Vagina (tissue), 2 donors: Measurements from ENCODE around the gene FGF14. TPM values are rescaled to one million over a fixed set of nuclear protein-coding genes. Genes with fewer than 3 reads are reported as not detected.
"Not testable (repeated sequence)": the region's sequence is repeated elsewhere in the genome, so short reads cannot be mapped to it uniquely, and the experiment has no call there.

ENCODE experiments used
- DNase-seq, 2 donors: peaks; one replicate each; pipeline ENCODE4 v3.0.0-alpha.2; 2017; ENCODE audit errors: extremely low spot score in 2 of 2
- H3K27ac ChIP-seq: fragments of 200-600 bp; sonication (generic); one replicate; pipeline ENCODE4 v1.5.1; 2019
- H3K27me3 ChIP-seq: fragments of 200-600 bp; sonication (generic); one replicate; pipeline ENCODE4 v1.5.1; 2019
- H3K36me3 ChIP-seq, 2 donors: fragments of 200-600 bp; sonication (generic); one replicate each; pipeline ENCODE4 v1.5.1; 2017 to 2019
- H3K4me1 ChIP-seq: fragments of 200-600 bp; sonication (generic); one replicate; pipeline ENCODE4 v1.5.1; 2019
- H3K4me3 ChIP-seq, 2 donors: fragments of 200-600 bp; sonication (generic); 1 replicate in 1 of 2; 2 replicates in 1 of 2; pipeline ENCODE4 v1.5.1; 2016 to 2019
- H3K9me3 ChIP-seq: fragments of 200-600 bp; sonication (generic); one replicate; pipeline ENCODE4 v1.5.1; 2019
- POLR2A ChIP-seq, 2 donors: fragments of 450-650 bp; IDR thresholded peaks; one replicate each; pipeline ENCODE4 v1.6.1; 2017; ENCODE audit warnings: antibody characterized with exemption in 2 of 2, mild to moderate bottlenecking in 2 of 2, moderate library complexity in 2 of 2
- POLR2AphosphoS5 ChIP-seq, 2 donors: sonication (generic); formaldehyde crosslinking; IDR thresholded peaks; one replicate each; pipeline ENCODE4 v1.9.0; 2017; ENCODE audit warnings: antibody characterized with exemption in 2 of 2, mild to moderate bottlenecking in 2 of 2, low read depth in 1 of 2; ENCODE audit not compliant: insufficient read depth in 1 of 2
- intact Hi-C: fragments of 100-400 bp; cut with DNase I; formaldehyde crosslinking; loops from one replicate; pipeline ENCODE4 v1.15.1; 2023
- total RNA-seq: library from RNA; depleted of rRNA; stranded (reverse); fragments of >200 nt; gene quantifications from one replicate; pipeline ENCODE4 v1.2.3, GENCODE V29; 2016
- TF ChIP-seq, protein P1 (sequence below), 3 experiments: fragments of 450-650 bp in 2 of 3; fragments of 200-600 bp in 1 of 3; sonication (generic) in 1 of 3; IDR thresholded peaks; one replicate each; pipeline ENCODE4 v1.5.1; 2017 to 2019; ENCODE audit warnings: antibody characterized with exemption in 3 of 3, mild to moderate bottlenecking in 2 of 3, moderate library complexity in 2 of 3

The FGF14 gene
- total RNA-seq, 1 donor from 2014 or later: 3.4 TPM

DNA sequence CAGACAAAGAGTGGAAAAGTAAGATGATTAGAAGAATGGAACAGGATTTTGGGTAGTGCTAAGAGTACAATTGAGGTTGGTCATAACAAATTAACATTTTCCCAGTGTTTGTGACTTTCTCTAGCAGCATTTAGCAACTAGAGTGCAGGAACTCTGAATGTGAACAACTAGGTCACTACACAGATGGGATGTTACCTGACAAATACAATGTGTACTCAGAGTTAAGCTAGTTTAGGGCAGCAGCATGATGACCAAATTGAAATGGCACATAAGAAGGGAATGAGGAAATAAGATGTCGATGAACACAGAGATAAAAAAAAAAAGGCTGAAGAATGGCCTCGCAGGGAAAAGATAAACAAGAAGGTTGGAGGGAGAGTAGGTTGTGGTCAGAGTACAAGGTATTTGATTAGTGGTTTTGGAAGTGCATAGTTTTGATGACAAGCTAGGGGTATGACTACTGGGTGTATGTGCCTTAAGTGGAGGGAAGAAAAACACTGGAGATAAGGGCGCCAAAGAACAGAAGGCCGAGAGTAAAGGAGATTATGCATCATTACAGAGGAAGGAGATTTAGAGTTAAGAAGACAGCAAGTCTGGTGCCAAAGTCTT, 381.1 kb downstream of the FGF14 start:
- Histone ChIP-seq H3K4me3 (no peak overlapping the region), H3K27me3 (no peaks in the 10 kb centered on the region), H3K9me3 (no peaks in the 10 kb centered on the region), H3K27ac (no peak overlapping the region), H3K36me3 (no peaks in the 10 kb centered on the region), H3K4me1 (no peaks in the 10 kb centered on the region)
- no peak for DNase-seq
- no peak for TF ChIP-seq POLR2A (IDR thresholded peaks at IDR 0.05)
- TF ChIP-seq POLR2AphosphoS5 (IDR thresholded peaks at IDR 0.05; ENCODE audit: insufficient read depth in 1 of 2, low read depth in 1 of 2): no peak
- TF ChIP-seq, protein P1, sequence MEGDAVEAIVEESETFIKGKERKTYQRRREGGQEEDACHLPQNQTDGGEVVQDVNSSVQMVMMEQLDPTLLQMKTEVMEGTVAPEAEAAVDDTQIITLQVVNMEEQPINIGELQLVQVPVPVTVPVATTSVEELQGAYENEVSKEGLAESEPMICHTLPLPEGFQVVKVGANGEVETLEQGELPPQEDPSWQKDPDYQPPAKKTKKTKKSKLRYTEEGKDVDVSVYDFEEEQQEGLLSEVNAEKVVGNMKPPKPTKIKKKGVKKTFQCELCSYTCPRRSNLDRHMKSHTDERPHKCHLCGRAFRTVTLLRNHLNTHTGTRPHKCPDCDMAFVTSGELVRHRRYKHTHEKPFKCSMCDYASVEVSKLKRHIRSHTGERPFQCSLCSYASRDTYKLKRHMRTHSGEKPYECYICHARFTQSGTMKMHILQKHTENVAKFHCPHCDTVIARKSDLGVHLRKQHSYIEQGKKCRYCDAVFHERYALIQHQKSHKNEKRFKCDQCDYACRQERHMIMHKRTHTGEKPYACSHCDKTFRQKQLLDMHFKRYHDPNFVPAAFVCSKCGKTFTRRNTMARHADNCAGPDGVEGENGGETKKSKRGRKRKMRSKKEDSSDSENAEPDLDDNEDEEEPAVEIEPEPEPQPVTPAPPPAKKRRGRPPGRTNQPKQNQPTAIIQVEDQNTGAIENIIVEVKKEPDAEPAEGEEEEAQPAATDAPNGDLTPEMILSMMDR (IDR thresholded peaks at IDR 0.05): no peak
- intact Hi-C loops: loop anchor here (5.0 kb wide), 1 partner anchor 123 kb away; no protein-coding TSS in a partner anchor

- Histone ChIP-seq H3K4me1 (no peaks in the 10 kb centered on the region), H3K27ac (no peak overlapping the region), H3K4me3 (no peak overlapping the region), H3K9me3 (no peaks in the 10 kb centered on the region), H3K27me3 (no peaks in the 10 kb centered on the region), H3K36me3 (no peaks in the 10 kb centered on the region)
- TF ChIP-seq POLR2AphosphoS5 (IDR thresholded peaks at IDR 0.05; ENCODE audit: insufficient read depth in 1 of 2, low read depth in 1 of 2): no peak
- TF ChIP-seq, protein P1 (IDR thresholded peaks at IDR 0.05): no peak
- no peak for TF ChIP-seq POLR2A (IDR thresholded peaks at IDR 0.05)
- intact Hi-C loops: no loop called here
- DNase-seq: no peak
Measured at GRCh38 chr13:102018716-102019115, 383.1 kb downstream of the FGF14 start.

DNA sequence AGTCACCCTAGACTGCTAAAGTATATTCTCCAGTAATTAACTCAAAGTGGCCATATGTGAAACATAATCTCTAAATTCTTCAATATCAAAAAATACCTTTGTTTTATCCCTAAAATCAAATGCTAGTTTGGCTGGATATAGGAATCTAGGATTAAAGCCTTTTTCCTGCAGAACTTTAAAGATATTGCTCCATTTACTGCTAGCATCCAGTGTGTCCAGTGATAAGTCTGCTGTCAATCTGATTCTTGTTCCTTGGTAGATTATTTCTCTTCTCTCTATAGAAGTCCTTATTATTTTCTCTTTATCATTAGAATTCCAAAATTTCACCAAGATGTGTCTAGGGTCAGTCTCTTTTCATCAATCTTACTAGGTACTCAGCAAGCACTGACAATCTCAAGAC, 384.6 kb downstream of the FGF14 start:
- intact Hi-C loops: no loop called here
- DNase-seq: no peak
- Histone ChIP-seq H3K27ac (no peak overlapping the region), H3K4me1 (no peaks in the 10 kb centered on the region), H3K27me3 (no peaks in the 10 kb centered on the region), H3K36me3 (no peaks in the 10 kb centered on the region), H3K4me3 (no peak overlapping the region), H3K9me3 (no peaks in the 10 kb centered on the region)
- TF ChIP-seq POLR2A (IDR thresholded peaks at IDR 0.05): no peak
- TF ChIP-seq, protein P1 (IDR thresholded peaks at IDR 0.05): no peak
- TF ChIP-seq POLR2AphosphoS5 (IDR thresholded peaks at IDR 0.05; ENCODE audit: insufficient read depth in 1 of 2, low read depth in 1 of 2): no peak

- H3K27ac ChIP-seq: no peak overlapping the region
- intact Hi-C loops: no loop called here
Measured at GRCh38 chr13:102012299-102013293, 389.3 kb downstream of the FGF14 start.

DNA sequence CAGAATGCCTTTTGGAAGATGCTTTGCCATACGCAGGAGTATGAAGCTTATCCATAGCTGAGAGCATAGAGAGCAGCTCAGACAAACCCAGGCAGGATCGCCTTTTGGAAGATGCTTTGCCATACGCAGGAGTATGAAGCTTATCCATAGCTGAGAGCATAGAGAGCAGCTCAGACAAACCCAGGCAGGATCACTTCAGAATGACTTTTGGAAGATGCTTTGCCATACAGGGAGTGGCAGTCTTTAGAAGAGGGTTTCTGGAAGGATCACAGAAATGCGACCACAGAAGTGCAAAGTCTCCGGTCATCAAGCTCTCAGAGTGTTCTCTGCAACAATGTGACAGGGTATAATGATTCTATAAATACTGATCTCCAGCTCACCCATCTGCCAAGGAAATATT, 390.4 kb downstream of the FGF14 start:
- H3K27ac ChIP-seq, H3K9me3 ChIP-seq, H3K36me3 ChIP-seq, intact Hi-C loops, H3K4me3 ChIP-seq, H3K4me1 ChIP-seq, DNase-seq, H3K27me3 ChIP-seq: not testable (repeated sequence)

More at GRCh38 chr13:102012299-102013293, 389.3 kb downstream of the FGF14 start:
- H3K4me3 ChIP-seq: no peak overlapping the region
- no peaks in the 10 kb centered on the region for H3K9me3 ChIP-seq
- H3K27me3 ChIP-seq: no peaks in the 10 kb centered on the region
- H3K36me3 ChIP-seq: no peaks in the 10 kb centered on the region
- TF ChIP-seq, protein P1 (IDR thresholded peaks at IDR 0.05): no peak
- TF ChIP-seq POLR2A (IDR thresholded peaks at IDR 0.05): no peak
- TF ChIP-seq POLR2AphosphoS5 (IDR thresholded peaks at IDR 0.05; ENCODE audit: insufficient read depth in 1 of 2, low read depth in 1 of 2): no peak
- no peaks in the 10 kb centered on the region for H3K4me1 ChIP-seq
- DNase-seq: no peak
